DMS153 treated with DMSO at 0.1 percent for 48 hours (cell line): ENCODE results near the gene SLC23A3.

Experiments used
- DNase-seq: peaks from one replicate; lab custom pipeline; 2025; ENCODE audit not compliant: unreplicated experiment; lab: John Stamatoyannopoulos, UW

Gene SLC23A3

DNA sequence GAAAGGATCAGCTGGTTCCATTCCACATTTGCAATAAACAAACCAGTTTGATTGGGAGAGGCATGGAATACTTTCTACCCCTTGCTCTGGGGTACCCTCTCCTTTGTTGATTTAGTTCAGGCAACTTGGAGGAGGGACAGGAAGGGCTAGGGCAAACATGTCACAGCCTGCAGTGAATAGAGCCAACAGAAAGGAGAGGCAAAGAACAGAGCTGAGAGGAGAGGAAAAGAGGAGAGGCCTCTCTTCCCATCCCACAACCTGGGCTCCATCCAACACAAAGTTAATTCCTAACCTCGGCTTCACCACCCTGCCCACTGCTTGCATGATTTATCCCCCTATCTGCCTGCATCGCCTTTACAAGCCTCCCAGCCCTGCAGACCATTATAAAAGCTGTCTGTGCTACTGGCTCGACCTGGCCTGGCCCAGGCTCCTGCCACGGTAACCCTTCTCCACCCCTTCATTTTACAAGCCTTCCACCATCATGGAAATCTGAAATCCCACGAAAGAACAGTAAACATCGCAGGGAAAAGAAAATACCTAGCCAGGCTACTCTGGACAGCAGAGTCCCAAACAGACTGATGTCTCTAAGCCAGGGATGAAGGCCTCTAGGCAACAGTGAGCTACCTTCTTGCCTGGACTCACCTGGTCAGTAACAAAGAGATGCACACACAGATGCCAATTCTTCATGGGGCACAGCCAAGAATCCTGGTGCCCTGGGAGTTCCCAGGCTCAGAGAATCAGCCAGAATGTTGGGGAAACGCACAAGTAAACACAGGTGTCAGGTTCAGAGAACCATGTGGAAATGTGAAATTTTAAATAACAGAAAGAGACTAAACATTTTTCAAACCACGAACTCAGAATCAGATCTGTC is 52.8 kb downstream of the SLC23A3 start:
- DNase-seq = no peak

DNA sequence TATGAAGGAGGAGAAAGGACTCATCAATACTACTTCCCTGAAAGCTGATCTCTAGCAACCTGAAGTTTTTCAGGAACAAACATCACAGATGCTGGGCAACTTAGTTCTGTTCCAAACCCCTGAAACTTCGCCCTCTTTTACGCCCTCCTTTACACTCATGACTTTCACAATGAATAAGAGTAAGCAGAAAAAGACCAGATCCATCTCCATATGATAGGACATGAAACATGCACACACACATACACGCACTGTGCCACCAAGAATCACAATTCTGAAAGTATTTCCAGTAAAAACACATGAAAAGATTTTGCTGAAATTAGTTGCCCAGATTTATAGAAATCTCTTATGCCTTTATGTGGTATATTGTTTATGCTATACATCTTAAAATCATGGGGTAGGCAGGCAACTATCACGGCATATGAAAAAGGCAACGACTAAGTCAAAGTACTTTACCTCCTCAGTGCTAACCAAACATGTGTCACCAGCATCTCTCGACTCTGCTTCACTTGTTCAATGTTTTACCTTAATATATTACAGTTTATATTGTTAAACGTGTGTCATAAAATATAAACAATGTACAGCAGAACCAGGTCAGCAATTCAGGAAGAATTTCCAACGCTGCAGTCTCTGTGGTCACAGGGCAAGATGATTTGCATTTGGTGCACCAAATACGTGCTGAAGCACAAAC is 57.0 kb downstream of the SLC23A3 start:
- no peak for DNase-seq

DNA sequence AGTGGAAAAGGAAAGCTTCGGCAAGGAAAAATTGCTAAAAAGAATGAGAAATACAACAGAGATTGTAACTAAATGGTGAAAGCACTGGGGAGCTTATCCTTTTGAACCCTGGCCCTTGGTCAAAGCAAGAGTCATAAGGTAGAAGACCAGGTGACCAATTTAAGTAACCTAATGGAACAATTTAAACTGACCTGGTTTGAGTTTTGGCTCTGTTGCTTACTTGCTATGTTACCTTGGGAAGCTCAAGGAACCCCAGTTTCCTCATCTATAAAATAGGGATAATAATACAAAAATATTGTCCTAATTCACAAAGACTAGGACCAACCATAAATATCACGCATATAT is 57.8 kb downstream of the SLC23A3 start:
- DNase-seq = no peak
